ENCODE data around the gene SUPT4H1.

SUPT4H1 gene

DNA sequence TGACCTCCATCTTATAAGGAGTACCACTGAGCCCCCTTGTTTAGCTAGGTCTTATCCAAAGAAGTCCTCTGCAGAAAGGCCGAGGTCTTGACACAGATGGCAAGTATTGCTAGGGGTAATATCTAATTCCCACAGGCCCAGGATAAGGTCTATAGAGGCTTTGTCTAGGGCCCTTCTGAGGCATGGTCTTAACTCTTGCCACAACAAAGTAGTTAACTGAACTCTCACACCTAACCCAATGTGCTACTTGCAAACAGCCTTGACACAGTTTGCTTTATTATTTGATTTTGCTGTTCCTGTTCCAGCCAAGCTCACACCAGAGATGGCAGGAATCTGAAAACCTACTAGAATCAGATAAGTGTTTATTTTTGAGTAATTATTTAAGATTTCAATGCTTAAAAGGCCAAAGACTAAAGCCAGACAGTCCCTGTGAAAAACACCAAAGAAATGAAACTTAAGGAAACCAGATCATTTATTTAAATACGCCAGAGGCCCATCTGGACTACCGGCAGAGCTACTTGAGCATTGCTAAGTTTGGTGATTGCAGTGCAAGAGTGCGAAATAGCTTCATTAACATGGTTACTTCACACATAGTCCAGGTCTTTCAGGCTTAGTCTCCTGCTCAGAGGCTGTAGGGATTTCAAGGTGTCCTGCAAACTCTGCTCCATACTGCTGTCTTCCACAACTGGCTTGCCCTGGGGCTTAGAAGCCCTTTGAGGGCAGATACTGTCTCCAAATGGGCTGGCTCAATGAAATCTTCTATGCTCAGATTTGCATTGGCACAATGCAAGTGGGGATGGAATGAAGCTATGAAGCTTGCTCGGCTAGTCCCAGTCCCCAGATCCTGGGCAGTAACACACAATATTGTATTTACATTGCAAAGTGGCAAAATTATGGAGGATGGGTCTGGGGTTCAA is 28.5 kb upstream of the SUPT4H1 start:
- no peak for DNase-seq

DNA sequence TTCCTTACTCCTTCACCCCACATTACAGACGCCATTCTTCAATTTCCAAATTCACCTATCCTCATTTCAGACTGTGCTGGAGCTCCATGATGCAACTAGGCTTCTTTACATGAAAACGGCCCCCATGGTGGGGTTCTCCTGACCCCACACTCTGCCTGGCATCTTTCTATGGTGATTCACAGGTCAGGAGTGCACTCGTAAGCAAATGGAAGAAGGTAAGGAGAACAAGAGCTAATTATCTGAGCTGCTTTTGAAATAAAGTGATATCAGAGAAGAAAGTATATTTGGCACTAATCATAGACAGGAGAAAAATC is 27.5 kb upstream of the SUPT4H1 start:
- no peak for DNase-seq

DNA sequence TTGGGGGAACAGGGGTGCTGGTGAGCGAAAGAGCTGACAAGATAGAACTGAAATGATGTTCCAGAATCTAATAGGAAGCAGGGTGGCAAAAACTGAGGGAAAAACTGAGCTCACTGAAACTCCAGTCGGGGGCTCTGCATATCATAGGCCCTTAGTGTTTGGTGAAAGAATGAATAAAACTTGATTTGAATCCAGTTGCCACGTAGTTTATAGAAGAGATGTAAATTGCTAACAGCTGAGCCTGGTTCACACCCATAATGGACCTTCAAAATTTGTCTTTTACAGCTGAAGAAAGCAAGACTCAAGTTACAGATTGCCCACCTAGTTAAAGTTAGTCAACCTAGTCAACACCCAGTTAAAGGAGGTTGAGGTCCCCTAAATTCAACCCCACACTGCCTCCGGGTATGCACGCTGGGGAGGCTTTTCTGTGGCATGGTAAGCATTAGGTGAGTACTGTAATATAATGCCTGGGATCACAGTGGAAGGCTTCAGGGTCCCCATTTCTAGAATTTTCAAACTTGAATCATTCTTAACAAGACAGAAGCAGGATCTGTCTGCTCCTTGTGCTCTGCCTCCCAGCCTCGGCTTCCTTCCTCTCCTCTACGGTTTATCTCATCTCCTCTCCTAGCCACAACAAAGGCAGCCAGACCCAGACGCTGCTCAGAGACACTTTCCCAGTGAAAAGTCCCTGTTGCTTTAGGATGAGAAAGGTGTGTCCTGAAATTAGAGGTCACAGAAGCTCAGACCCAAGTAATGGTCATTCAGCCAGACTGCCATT is 26.9 kb upstream of the SUPT4H1 start:
- DNase-seq: no peak

DNA sequence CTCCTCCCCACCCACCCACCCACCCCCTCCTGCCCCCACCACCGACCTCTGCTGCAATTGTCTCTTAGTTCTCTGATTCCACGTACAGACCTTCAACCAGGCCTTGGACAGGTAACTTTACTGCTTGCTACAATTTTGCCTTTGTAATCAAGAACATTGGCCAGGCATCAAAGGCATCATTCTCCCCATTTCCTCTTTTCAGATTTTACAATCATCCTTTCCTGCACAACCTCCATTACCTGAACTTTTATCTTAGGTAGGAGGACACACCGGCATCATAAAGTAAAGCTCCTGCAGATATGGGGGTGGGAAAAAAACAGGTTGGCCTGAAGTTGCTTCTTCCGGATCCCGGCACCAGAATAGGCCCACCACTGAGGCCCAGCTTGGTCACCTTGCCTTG is 25.7 kb upstream of the SUPT4H1 start:
- DNase-seq: no peak

DNA sequence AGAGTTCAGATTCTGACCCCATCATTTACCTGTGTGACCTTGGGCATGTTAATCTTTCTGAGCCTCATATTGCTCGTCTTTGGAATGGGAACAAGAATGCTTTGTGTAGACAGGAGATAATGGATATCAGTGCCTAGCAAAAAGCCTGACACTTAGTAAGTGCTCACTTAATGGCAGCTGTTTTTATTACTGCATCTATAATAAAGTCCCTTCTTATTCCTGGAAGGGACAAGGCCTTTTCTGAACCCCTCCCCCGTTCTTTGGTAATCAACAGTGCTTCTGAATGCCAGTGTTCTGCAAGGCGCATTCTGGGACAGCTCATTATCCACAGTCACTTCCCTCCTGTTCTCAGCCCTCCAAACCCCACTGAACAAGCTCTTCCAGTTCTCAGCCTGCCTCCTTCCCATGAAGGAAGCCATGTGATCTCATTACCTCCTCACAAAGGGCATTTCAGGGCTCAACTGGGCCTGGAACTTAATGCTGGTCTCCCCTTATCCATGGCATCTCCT is 25.1 kb upstream of the SUPT4H1 start:
- DNase-seq: no peak

DNA sequence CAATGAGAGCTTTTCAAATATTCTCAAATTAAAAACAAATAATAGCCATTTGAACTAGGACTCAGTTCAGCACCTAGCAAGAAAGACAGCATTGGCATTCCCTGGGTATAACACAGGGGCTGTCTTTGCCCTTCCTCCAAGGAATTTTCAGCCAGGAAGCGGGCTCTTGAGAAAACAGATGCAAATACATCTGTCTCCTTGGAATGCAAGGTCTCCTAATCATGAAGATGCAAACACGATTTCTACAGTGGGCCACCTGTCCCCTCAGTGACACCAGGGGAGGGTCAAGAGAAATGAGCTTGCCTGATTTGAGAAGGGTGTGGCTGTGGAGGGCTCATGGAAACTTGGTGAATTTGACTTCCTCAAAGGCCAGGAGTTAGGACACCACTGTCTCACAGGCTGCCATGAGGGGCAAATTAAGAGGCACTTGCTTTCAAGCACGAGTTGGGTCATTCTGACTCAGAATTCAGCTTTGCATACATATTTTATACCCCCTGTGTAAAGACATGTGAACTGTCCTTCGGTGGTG is 24.5 kb upstream of the SUPT4H1 start:
- no peak for DNase-seq

DNA sequence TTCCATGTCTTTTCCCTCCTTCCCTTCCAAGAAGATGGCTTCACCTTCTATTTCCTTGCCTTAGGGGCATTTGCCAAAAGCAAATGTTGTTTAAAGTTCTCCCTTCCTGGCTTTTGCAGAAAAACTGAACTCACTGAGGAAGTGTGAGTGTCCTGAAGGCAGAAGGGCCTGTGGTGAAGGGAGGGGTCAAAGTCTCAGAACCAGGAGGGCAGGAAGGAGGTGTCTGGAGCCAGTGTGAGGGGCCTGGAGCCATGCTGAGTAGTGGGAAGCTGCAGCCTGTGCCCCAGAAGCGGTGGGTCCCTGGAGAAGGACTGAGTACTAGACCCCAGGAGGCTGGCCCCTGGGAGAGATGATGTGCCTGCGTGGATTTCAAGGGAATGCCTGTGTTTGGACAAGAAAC is 23.8 kb upstream of the SUPT4H1 start:
- DNase-seq: no peak

DNA sequence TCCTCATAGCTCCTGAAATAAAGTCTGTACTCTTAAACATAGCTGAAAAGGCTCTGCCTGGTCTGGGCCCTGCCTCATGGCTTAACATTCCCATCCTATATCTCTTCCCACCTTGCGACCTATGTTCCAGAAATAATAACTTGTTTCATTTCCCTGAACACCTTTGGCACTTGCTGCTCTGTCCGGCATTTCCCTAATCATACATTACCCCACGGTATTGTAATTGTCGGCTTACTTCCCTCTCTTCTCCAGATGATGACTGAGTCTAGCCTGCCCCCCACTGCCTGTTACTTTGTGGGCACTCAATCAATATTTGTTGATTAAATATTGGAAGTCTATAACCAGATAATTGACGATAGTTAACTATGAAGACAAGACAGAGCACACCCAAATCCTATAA is 23.3 kb upstream of the SUPT4H1 start:
- no peak for DNase-seq

DNA sequence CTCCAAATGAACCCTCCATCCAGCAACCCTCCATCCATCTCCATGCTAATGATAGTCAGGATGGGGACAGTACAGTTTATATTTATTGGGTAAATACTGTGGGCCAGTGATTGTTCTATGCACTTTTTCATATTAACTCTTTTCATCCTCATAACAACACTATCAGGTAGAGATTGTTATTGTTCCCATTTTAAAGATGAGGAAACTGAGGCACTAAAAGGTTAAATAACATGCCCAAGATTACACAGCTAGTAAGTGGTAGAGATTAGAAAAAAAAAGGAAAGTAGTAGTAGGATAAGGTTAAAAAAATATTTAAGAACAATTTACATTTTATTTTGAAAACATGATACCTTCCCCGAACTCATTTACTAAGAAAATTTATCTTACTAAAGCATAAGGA is 21.9 kb upstream of the SUPT4H1 start:
- DNase-seq: no peak

DNA sequence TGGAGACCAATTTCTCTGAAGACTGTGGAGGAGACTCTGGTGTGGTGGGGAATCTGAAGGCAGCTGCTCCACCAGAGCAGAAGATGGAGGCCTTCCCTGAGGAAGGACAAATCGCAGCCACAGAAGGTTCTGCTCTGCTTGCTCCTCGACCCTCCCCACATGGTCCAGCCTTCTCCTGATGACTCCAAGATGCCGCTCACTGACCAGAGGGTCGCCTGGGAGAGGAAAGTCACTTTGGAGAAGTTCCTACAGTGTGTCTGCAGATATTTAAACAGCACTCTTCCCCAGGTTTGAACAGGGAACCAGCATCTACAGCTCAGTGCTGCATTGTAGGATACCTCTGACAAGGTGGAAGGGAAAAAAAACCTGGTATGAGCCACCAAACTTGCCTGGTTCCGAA is 21.0 kb upstream of the SUPT4H1 start:
- DNase-seq: no peak

DNA sequence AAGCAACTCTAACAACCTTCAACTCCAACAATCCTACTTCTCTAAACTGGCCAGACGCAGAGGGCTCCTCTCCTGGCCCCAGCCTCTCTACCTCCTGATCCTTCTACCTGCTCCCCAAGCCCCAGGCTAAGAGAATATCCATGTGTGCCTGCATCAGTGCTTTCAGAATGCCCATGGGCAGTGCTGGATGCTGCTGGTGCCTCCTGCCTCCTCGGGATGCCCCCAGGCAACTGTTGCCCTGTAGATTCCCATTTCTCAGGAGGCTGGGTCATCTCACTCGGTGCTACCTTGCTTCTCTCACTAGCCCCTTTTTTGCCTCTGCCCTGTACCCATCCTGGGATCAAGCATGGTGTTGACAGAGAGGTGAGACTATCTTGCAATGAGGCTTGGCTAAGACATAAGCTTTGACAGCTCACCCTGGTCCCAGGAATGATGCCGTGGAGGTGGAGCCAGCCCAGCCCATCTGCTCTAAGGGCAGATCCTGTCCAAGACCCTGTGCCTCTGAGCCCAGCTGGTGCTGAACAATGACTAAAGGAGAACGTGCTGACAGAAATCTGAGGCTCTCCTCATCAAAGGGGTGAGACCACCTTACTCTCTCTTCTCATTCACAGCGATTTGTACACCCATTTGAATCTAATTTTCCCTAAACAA is 19.4 kb upstream of the SUPT4H1 start:
- DNase-seq: no peak

DNA sequence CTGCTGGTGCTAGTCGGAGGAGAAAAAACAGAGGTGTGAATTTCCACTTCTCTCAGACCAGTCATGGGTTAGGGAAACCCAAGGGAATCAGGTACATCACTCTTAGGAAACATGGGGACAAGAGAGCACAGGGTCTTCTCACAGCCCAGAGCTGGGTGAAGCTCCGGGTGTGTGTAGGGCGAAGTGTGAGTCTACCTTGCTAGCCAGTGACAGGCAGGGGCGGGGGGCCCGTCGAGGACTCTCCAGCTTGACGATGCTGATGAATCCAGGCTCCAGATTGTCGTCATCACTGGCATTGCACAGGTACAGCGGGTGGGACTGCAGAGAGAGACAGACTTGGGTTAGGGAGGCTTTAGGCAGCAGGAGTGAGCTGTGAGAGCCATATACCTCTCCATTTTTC is 18.7 kb upstream of the SUPT4H1 start:
- DNase-seq: no peak

DNA sequence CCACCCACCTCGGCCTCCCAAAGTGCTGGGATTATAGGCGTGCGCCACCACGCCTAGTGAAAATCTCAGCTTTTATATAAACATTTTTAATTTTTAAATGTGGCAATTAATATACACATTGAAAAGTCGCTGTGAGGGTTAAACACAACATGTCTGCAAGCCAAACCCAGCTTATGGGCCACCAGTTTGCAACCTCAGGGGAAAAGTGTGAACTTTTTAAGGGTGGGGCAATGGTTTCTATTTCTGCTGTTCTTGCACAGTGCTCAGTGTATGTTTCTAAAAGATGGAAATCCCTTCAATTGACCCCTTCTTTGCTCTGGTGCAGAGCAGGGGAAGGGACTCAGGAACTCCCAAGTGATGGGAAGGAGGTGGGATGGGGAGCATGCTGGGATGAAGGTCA is 18.3 kb upstream of the SUPT4H1 start:
- DNase-seq: no peak

DNA sequence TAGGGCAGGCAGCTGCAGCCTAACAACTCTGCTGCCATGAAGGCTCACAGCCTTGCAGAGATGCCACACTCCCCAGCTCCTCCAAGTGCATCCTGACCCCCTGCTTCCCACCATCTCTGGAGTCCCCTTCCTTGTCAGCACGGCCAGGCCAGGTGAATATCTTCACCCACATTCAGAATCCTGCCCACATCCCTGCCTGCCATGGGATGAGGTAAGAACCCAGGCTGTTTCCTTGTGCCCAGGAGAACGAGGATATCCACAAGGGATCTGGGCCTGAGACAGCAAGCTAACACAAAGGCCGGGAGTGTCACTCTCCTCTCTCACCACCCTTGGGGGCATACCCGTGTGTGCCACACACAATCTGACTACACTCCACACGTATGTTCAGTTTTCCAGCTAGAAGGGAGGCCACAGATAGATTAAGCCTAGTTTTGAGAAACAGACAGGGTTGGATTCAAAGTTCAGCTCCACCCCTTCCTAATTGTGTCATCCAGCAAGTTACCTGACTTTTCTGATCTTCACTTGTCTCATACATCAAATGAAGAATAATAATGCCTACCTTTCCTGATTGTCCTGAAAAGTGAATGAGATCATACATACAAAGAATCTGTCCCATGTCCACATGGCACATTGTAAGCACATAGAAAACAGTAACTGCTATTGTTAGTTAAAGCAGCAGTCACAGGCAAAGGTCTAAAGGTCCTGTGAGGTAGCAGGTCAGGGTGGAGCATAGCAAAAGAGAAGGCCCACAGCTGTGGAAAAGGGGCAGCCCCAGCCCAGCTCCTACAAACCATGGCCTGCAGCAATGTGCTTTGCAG is 17.4 kb upstream of the SUPT4H1 start:
- DNase-seq: no peak

DNA sequence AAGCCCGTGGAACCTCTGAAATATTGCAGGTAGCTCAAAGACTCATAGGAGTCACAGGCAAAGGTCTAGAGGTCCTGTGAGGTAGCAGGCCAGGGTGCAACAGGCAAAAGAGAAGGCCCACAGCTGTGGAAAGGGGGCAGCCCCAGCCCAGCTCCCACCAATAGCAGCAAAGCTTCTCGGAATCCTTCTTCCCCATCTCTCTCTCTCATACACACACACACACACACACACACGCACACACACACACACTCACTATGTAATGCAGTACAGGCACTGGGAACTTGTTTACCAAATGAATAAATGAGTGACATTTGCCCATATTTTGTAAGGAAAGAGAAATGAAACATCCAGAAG is 16.8 kb upstream of the SUPT4H1 start:
- no peak for DNase-seq

DNA sequence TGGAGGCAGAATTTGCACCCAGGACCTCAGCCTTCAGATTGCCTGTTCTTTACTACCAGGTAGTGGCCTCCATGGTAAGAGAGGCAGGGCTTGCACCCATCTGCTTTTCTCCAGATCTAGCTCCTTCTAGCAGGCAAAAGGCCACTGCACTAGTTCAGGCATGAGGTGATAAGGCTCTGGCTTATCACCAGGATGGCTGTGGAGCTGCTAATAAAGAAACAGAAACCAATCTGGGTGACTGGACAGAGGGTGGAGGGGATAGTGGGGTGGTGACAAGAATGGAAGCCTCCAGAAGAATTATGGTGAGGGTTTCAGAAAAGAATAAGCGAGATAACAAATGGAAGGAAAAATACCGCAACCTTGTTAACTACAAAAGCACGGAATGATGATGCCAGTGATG is 15.5 kb upstream of the SUPT4H1 start:
- DNase-seq: no peak

DNA sequence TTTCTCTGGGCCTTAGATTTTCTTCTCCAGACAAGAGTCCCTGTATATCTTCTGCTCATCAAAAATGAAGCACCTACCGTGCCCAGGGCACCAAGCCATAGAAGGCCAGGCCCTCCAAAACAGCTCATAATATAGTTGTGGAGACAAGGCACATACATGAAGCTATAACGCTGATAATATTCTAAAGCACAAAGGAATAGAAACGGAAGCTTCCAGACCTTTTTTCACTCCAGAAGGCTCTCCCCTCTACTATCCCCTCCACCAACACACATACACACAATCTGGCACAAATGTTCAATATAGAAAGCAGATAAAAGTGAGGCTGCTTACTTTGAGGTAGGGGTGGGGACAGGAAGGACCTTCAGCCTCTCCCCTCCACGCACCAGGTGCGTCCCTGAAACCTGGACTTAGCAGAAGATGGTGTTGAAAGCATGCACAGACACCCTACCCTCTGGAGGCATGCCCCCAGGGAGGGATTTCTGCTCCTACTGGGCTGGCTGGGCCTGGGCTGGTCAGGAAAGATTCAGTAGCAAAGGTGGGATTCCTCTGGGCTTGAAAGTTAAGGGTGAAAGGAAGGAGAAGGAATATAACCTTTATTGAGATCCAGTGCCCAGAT is 14.1 kb upstream of the SUPT4H1 start:
- no peak for DNase-seq

DNA sequence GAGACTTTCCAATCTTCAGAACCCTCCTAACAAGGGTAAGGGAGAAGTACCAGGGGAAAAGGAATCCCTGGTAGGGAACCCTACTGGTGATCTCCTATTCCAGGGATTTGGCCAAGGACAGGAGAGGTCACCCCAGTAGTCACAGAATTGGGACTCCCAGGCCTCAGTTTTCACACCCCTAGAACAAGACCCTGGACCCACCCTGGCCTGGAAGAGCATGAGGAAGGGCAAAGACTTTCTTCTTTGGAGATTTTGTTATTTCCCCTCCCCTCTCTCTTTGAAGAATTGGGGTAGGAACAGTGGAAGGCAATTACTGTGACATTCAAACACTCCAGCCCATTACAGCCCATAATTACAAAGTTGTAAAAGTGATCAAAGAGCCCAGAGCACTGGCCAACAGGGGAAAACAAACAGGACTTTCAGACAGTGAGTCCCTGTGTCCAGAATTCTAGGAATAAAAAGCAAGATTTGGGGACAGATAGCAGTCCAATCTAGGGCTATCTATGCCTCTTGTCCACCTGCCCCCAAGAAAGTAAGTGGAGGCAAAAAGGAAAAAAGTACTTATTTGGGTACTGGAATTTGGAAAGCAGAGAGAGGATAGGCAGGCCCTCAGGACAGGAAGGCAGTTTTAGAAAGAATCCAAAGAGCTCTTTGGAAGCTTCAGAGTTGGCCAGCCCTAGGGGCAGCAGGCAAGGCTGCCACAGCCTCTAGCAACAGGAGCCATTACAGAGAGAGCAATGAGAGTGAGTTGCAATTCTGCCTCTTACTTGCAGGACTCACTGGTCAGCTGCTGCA is 13.4 kb upstream of the SUPT4H1 start:
- DNase-seq: no peak

DNA sequence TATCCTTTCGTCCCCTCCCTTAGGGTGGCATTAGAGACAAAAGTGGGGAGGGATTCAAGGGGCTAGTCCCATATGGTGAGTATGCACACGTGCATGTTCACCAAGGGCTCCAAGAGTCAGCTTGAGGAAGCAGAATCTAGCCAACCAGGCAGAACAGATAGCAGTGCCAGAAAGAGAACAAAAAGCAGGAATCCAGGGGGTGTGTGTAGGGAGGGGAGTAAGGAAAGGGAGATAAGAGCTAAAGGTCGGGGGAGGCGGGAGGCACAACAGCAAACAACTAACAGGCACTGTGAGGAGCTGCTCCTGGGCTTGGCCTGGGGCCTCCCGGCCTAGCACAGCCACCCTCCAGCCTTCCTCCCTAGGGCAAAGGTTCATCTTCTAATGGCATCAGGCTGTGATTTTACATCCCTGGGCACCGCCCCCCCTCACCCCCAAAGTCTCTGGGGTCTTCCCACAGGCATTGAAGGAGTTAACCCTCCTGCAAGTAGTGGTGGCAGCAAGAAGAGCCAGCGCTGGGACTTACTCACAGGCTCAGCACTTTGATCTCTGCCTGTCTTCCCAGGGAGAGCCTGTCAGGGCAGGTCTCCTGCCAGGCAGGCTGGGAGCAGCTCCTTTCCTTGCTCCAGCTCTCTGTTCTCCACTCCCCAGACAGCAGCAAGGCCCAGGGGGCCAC is 12.4 kb upstream of the SUPT4H1 start:
- no peak for DNase-seq

DNA sequence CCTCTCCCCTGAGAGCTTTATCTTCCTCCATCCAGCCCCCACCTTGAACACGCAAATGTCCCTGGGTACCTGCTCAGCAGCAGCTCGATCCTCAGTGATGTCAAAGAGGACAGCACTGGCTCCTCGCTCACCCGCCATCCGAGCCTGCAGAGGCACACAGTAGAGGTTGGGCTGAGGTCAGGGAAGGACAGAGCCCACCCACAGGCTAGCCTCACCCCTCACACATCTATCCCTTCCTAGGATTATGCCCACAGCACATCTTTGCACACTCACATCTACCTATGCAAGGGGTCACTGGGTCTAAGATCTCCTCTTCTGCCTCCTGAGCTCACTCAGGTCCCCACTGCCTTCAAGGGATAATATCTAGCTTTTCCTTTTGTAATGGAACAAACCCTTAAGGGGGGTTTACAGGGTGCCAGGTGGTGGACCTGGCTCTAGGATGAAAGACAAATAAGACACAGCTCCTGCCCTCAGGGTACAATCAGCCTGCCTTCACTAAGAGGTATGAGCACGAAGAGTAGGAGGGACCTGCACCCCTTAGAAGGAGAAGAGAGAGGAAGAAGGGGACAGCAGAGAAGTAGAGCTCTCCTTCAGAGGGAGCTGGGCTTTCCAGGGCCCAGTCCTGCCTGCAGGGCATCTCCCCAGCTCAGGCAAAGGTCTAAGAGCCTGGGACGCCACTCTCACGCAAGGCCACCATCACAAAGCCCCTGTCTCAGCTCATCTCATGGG is 11.6 kb upstream of the SUPT4H1 start:
- DNase-seq: no peak
